Transverse colon (tissue), 4 donors: ENCODE measurements around the gene RDX.

Experiments
- EP300 ChIP-seq: sonication (generic); formaldehyde crosslinking; IDR thresholded peaks from one replicate; pipeline ENCODE4 v1.6.1; 2017; ENCODE audit warnings: antibody characterized with exemption, low read depth
- POLR2AphosphoS5 ChIP-seq, 3 donors: sonication (generic); formaldehyde crosslinking; IDR thresholded peaks; one replicate each; pipeline ENCODE4 v1.6.1; 2016; ENCODE audit warnings: antibody characterized with exemption in 3 of 3
- TF ChIP-seq, protein P1 (sequence below), 5 experiments: fragments of 200-600 bp in 3 of 5; fragments of 450-650 bp in 2 of 5; sonication (generic) in 3 of 5; IDR thresholded peaks; 1 replicate in 2 of 5; 2 replicates in 3 of 5; pipeline ENCODE4 v1.5.1; 2016 to 2017; ENCODE audit warnings: antibody characterized with exemption in 5 of 5, inconsistent platforms in 3 of 5, mild to moderate bottlenecking in 2 of 5, moderate library complexity in 1 of 5

GRCh38 chr11:110339456-110340250, 43.2 kb upstream of the RDX start:
- TF ChIP-seq, protein P1, sequence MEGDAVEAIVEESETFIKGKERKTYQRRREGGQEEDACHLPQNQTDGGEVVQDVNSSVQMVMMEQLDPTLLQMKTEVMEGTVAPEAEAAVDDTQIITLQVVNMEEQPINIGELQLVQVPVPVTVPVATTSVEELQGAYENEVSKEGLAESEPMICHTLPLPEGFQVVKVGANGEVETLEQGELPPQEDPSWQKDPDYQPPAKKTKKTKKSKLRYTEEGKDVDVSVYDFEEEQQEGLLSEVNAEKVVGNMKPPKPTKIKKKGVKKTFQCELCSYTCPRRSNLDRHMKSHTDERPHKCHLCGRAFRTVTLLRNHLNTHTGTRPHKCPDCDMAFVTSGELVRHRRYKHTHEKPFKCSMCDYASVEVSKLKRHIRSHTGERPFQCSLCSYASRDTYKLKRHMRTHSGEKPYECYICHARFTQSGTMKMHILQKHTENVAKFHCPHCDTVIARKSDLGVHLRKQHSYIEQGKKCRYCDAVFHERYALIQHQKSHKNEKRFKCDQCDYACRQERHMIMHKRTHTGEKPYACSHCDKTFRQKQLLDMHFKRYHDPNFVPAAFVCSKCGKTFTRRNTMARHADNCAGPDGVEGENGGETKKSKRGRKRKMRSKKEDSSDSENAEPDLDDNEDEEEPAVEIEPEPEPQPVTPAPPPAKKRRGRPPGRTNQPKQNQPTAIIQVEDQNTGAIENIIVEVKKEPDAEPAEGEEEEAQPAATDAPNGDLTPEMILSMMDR (IDR thresholded peaks at IDR 0.05): no peak
- TF ChIP-seq EP300: no peak
- no peak for TF ChIP-seq POLR2AphosphoS5 (IDR thresholded peaks at IDR 0.05)
